GM23338 (cell line): ENCODE data around the gene SOX13. TPM values are rescaled to one million over a fixed set of nuclear protein-coding genes. Genes with fewer than 3 reads are reported as not detected.

ENCODE experiments used
- ATAC-seq: fragments of 200-7000 bp; cut with Tn5 transposase; 3 replicates; pipeline ENCODE4 v1.9.1; 2020
- DNase-seq: peaks from one replicate; pipeline ENCODE4 v3.0.0-alpha.2; 2015; ENCODE audit warnings: low spot score
- H2AFZ ChIP-seq: fragments of 200-600 bp; sonication (generic); 2 replicates; pipeline ENCODE4 v1.8.0; 2016; ENCODE audit warnings: antibody characterized with exemption, mild to moderate bottlenecking, moderate library complexity
- H3F3A ChIP-seq: fragments of 200-600 bp; sonication (generic); replicated peaks from 2 replicates; pipeline ENCODE4 v1.8.0; 2017; ENCODE audit warnings: antibody characterized with exemption, mixed run types, low read depth
- H3K27ac ChIP-seq: fragments of 200-600 bp; sonication (generic); 2 replicates; pipeline ENCODE4 v1.6.1; 2016; ENCODE audit warnings: low read depth
- H3K27me3 ChIP-seq: fragments of 200-600 bp; sonication (generic); 2 replicates; pipeline ENCODE4 v1.8.0; 2016; ENCODE audit warnings: mild to moderate bottlenecking, mixed run types, moderate library complexity; ENCODE audit not compliant: insufficient read depth
- H3K36me3 ChIP-seq: fragments of 200-600 bp; sonication (generic); 2 replicates; pipeline ENCODE4 v1.8.0; 2016; ENCODE audit warnings: mild to moderate bottlenecking; ENCODE audit not compliant: insufficient read depth
- H3K4me1 ChIP-seq: fragments of 200-600 bp; sonication (generic); 2 replicates; pipeline ENCODE4 v1.8.0; 2016; ENCODE audit warnings: mild to moderate bottlenecking, moderate library complexity; ENCODE audit not compliant: insufficient read depth
- H3K4me2 ChIP-seq: fragments of 200-600 bp; sonication (generic); 2 replicates; pipeline ENCODE4 v1.7.1; 2017; ENCODE audit warnings: mixed run types
- H3K4me3 ChIP-seq: fragments of 200-600 bp; sonication (generic); 2 replicates; pipeline ENCODE4 v1.6.1; 2016; ENCODE audit warnings: mixed run types
- H3K79me2 ChIP-seq: fragments of 200-600 bp; sonication (generic); replicated peaks from 2 replicates; pipeline ENCODE4 v1.8.0; 2017; ENCODE audit warnings: mild to moderate bottlenecking; ENCODE audit not compliant: insufficient read depth
- H3K9me2 ChIP-seq: fragments of 200-600 bp; sonication (generic); 2 replicates; pipeline ENCODE4 v1.8.0; 2017; ENCODE audit not compliant: insufficient read depth
- H4K20me1 ChIP-seq: fragments of 200-600 bp; sonication (generic); replicated peaks from 2 replicates; pipeline ENCODE4 v1.8.0; 2017; ENCODE audit warnings: mild to moderate bottlenecking; ENCODE audit not compliant: insufficient read depth
- H3K27ac Mint-ChIP-seq: 2 replicates; pipeline ENCODE4 v1.8.0; 2020; ENCODE audit warnings: inconsistent platforms, mild to moderate bottlenecking, moderate library complexity, mixed read lengths
- H3K27me3 Mint-ChIP-seq: 3 replicates; pipeline ENCODE4 v1.8.0; 2022; ENCODE audit warnings: low read depth, mild to moderate bottlenecking, moderate library complexity, mixed read lengths, inconsistent platforms; ENCODE audit not compliant: insufficient read depth, poor library complexity
- H3K36me3 Mint-ChIP-seq: 3 replicates; pipeline ENCODE4 v1.8.0; 2021; ENCODE audit warnings: low read depth, mild to moderate bottlenecking, inconsistent platforms, moderate library complexity, mixed read lengths
- H3K4me1 Mint-ChIP-seq: 3 replicates; pipeline ENCODE4 v1.8.0; 2020; ENCODE audit warnings: mild to moderate bottlenecking, inconsistent platforms, mixed read lengths
- H3K4me3 Mint-ChIP-seq: 3 replicates; pipeline ENCODE4 v1.8.0; 2021; ENCODE audit warnings: moderate library complexity, mild to moderate bottlenecking, inconsistent platforms, mixed read lengths
- H3K9me3 Mint-ChIP-seq: 3 replicates; pipeline ENCODE4 v1.8.0; 2020; ENCODE audit warnings: moderate library complexity, mild to moderate bottlenecking, inconsistent platforms, mixed read lengths
- EZH2phosphoT487 ChIP-seq: fragments of 200-600 bp; sonication (generic); IDR thresholded peaks from one replicate; pipeline ENCODE4 v1.8.1; 2018; ENCODE audit warnings: antibody characterized with exemption; ENCODE audit not compliant: unreplicated experiment
- REST ChIP-seq: IDR thresholded peaks from one replicate; pipeline ENCODE4 v1.6.1; 2018; ENCODE audit warnings: antibody characterized with exemption; ENCODE audit not compliant: unreplicated experiment
- ZNF462 ChIP-seq: fragments of 250-450 bp; sonication (Bioruptor Pico); IDR thresholded peaks from 2 replicates; pipeline ENCODE4 v1.5.0; 2020; ENCODE audit warnings: mild to moderate bottlenecking, moderate library complexity
- polyA plus RNA-seq: library from polyadenylated mRNA; unstranded; fragments of >200 nt; fragmentation: Nextera tagmentation; extraction: Ambion mirVana; gene quantifications from 2 replicates; pipeline ENCODE4 v1.2.1, GENCODE V29; 2016
- total RNA-seq: library from RNA; depleted of rRNA; stranded (reverse); fragments of >200 nt; shearing (Covaris generic); gene quantifications from 2 replicates; pipeline ENCODE4 v1.2.3, GENCODE V29; 2014

SOX13 gene
- total and polyA plus RNA-seq, 2 experiments from 2014 or later: 28.6 to 123 TPM

GRCh38 chr1:204077979-204078696, 5.2 kb downstream of the SOX13 start (continued):
- TF ChIP-seq ZNF462 (CRISPR knock-in tag) (0 out of 2 replicates have a peak, but pooled peaks have one; percentile 45), REST (no peak)

DNA sequence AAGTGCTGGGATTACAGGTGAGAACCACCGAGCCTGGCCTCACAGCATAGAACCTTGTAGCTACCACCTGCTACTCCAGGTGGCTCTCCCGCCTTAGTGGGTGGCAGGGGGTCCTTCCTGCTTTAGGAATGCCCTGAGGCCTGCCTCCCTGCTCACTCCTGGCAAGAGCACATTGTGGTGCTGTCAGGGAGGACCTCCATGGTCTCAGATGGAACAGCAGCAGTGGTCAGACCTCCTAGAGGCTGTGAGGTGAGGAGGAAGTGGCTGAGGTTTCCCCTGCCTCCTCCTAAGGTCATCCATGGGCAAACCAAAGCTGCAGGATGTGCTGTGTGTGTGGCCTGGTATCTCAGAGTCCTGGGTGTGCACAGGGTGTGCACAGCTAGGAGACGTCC, 6.7 kb downstream of the SOX13 start:
- no peak; the same call in 2 of the 3 replicates for ATAC-seq
- Histone ChIP-seq H3K4me3 (peak overlapping the region; percentile 97), H3K79me2 (peaks cover 84% of the 10 kb centered on the region), H3F3A (peaks cover 49% of the 10 kb centered on the region), H3K36me3 (no peaks in the 10 kb centered on the region), H4K20me1 (peaks cover 21% of the 10 kb centered on the region), H2AFZ (no peak overlapping the region), H3K4me2 (peak overlapping the region; percentile 74), H3K4me1 (peaks cover 73% of the 10 kb centered on the region), H3K9me2 (no peaks in the 10 kb centered on the region), H3K27ac (peak overlapping the region; percentile 100), H3K27me3 (peaks cover 10% of the 10 kb centered on the region; the same call in 1 of the 2 replicates)
- peak; percentile 71 for DNase-seq
- TF ChIP-seq EZH2phosphoT487 (no peak), ZNF462 (CRISPR knock-in tag) (peak; percentile 54)
- Mint-ChIP-seq H3K9me3 (peaks cover 3% of the 10 kb centered on the region; the same call in 2 of the 3 replicates), H3K4me1 (peaks cover 84% of the 10 kb centered on the region), H3K27ac (peak overlapping the region; percentile 98), H3K36me3 (peaks cover 20% of the 10 kb centered on the region), H3K27me3 (peaks cover 41% of the 10 kb centered on the region), H3K4me3 (peak overlapping the region; percentile 63)
